GM04504 (cell line): ENCODE measurements around the gene CCDC12.

ENCODE experiments used
- DNase-seq: peaks from one replicate; pipeline ENCODE4 v3.0.0-alpha.2; 2012; ENCODE audit warnings: low read depth

CCDC12 gene

GRCh38 chr3:47007482-47008233, 31.1 kb upstream of the CCDC12 start:
- DNase-seq: no peak

- no peak for DNase-seq
Measured at GRCh38 chr3:47007001-47007400, 30.5 kb upstream of the CCDC12 start.

DNA sequence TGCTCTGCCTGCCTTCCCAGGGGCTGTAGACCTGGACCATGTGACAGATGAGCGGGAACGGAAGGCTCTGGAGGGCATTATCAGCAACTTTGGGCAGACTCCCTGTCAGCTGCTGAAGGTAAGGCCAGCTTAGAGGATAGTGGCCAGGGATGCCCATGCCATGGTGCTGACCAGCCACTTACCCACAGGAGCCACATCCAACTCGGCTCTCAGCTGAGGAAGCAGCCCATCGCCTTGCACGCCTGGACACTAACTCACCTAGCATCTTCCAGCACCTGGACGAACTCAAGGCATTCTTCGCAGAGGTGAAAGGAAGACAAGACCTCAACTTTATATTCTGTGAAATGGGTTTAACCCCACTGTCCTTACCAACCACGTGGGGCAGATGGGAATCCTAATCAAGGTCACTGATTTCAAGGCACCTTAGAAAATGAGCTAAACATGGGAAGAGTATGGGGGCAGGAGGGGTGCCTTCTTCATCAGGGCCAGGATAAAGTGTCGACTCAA, 29.7 kb upstream of the CCDC12 start:
- no peak for DNase-seq

GRCh38 chr3:47005212-47006144, 28.9 kb upstream of the CCDC12 start:
- no peak for DNase-seq

DNA sequence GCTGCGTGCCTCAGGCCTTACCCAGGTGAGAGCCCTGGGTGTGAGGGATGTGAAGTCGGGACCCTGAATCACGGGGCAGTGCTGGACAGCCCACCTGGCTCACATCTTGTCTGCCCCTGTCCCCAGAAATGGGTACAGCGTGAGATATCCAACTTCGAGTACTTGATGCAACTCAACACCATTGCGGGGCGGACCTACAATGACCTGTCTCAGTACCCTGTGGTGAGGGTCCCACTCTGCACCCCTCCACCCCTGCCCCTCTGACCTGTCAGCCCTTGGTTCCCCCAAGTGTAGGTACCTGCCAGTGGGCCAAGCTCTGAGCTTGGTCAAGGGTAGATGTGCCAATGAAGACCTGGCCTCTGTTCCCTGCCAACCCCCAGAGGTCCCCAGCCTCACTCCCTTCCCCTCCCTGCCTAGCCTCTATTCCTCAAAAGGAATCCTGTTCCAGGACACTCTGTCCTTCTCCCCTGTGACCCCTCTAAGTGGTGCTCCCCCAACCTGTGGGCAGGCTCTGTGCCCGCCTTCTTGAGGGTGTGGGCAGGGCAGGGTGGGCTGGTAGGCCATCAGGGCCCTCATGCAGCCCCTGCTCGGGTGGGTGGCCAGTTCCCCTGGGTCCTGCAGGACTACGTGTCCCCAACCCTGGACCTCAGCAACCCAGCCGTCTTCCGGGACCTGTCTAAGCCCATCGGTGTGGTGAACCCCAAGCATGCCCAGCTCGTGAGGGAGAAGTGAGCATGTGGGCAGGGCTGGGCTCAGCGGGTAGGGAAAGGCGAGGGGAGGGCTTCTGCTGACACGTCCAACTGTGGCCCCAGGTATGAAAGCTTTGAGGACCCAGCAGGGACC, 28.0 kb upstream of the CCDC12 start:
- DNase-seq: no peak

DNA sequence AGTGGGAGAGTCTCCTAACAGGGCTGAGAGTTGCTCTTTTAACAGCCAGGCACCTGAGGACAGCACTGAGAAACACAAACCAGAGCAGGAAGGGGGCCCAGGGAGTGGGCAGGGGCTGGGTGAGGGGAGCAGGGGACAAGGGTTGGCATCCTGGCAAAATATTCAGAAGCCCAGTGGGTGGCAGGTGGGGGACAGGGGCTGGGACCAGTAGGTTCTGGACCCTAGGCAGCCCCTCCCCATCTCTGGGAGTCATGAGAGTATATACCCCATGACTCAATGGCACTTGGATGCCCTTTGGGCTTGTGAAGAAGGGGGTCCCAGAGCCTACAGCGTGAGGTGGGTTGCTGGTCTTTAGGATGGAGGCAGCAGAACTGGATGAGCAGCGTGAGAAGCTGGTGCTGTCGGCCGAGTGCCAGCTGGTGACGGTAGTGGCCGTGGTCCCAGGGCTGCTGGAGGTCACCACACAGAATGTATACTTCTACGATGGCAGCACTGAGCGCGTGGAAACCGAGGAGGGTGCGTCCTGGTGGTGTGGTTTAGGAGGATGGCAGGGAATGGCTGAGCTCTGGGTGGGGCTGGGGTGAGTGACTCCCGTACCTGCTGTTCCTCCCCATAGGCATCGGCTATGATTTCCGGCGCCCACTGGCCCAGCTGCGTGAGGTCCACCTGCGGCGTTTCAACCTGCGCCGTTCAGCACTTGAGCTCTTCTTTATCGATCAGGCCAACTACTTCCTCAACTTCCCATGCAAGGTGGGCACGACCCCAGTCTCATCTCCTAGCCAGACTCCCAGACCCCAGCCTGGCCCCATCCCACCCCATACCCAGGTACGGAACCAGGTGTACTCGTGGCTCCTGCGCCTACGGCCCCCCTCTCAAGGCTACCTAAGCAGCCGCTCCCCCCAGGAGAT, 27.2 kb upstream of the CCDC12 start:
- DNase-seq: no peak

- no peak for DNase-seq
Measured at GRCh38 chr3:47003056-47003410, 26.5 kb upstream of the CCDC12 start.

DNA sequence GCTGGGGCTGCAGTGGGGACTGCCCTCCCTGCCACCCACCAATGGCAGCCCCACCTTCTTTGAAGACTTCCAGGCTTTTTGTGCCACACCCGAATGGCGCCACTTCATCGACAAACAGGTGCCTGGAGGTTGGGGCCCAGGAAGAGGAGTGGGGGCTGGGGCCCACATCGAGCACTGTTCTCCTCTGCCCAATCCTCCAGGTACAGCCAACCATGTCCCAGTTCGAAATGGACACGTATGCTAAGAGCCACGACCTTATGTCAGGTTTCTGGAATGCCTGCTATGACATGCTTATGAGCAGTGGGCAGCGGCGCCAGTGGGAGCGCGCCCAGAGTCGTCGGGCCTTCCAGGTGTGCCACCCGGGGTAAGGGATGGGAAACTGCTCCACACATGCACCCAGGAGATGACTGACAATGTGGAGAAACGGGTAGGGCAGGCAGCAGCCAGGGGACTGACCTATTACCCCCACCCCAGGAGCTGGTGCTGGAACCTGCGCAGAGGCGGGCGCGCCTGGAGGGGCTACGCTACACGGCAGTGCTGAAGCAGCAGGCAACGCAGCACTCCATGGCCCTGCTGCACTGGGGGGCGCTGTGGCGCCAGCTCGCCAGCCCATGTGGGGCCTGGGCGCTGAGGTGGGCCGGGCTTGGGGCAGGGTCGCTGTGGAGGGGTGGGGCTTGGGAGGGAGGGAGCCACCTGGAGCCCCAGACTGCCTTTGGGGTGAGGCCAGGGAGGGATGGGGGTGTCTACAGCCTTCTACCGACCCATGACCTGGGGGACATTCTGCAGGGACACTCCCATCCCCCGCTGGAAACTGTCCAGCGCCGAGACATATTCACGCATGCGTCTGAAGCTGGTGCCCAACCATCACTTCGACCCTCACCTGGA, 25.9 kb upstream of the CCDC12 start:
- no peak for DNase-seq

GRCh38 chr3:47001731-47002170, 25.2 kb upstream of the CCDC12 start:
- DNase-seq: no peak

DNA sequence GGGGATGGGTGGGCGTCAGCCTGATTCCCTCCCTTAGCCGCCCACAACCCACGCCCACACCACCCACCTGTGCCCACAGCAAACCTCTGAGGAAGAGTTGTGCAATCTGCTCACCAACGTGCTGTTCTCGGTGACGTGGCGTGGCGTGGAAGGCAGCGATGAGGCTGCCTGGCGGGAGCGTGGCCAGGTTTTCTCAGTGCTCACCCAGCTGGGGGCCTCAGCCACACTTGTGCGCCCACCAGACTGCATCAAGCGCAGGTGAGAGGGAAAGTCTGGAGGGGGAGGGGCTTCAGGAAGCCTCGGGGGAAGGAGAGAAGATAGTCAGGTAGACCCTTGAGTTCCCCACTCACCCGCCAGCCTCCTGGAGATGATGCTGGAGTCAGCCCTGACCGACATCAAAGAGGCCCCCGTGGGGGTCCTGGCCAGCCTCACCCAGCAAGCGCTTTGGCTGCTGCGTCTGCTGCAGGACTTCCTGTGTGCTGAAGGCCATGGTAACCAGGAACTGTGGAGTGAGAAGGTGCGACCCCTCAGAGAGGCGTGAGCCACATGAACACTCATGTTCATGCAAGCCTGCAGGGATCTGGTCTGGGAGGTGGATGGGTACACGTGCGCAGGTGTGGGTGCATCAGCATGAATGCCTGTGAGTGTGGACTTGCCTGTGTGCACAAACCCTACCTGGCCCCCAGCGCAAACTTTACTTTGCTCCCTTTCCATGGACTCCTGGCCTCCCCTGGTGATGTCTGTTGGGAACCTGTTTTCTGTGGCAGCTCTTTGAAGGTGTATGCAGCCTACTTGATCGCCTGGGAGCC, 24.6 kb upstream of the CCDC12 start:
- DNase-seq: no peak

- DNase-seq: no peak
Measured at GRCh38 chr3:47000198-47000815, 23.8 kb upstream of the CCDC12 start.

DNA sequence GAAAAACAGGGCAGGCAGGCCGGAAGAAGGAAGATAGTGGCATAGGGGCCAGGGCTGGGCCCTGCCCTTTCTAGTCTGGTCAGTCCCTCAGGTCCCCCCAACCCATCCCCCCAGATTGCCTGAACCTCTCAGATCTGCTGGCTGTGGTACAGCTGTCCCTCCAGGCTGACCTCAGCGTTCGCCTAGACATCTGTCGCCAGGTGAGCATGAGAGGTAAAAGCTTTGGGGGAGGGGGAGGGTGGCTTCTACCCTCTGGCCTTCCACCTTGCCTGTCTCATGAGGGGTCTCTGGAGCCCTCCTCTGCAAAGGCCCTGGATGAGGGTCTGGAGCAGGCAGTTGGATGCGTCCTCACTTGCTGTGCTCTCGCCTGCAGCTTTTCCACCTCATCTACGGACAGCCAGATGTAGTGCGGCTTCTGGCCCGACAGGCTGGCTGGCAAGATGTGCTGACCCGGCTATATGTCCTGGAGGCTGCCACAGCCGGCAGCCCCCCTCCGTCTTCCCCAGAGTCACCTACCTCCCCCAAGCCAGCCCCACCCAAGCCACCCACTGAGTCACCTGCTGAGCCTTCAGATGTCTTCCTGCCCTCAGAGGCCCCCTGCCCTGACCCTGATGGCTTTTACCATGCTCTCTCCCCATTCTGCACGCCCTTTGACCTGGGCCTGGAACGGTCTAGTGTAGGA, 23.1 kb upstream of the CCDC12 start:
- DNase-seq: no peak

DNA sequence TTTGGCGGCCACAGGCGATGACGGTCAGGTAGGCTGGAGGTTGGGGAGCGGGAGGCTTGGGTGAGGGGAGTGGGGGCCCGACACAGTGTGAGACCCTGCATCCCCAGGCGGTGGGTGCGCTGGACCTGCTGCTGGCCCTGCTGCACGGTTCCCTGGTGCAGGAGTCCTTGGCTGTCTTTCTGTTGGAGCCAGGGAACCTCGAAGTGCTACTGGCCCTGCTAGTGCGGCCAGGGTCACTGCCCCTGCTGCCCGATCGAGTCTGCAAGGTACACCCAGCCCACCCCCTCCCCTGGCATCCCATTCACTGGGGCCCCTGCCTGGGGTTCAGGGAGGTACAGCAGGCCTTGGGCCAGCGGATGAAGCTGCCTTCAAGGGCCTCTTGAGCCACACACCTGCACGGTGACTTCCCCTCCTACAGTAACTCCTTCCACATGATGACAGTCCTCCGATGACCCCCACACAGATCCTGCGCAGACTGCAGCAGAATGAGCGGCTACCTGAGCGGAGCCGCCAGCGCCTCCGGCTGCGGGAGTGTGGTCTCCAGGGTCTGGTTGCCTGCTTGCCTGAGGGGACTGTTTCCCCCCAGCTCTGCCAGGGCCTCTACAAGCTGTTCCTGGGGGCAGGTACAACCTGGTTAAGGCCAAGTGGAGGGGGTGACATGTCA, 22.4 kb upstream of the CCDC12 start:
- no peak for DNase-seq

DNA sequence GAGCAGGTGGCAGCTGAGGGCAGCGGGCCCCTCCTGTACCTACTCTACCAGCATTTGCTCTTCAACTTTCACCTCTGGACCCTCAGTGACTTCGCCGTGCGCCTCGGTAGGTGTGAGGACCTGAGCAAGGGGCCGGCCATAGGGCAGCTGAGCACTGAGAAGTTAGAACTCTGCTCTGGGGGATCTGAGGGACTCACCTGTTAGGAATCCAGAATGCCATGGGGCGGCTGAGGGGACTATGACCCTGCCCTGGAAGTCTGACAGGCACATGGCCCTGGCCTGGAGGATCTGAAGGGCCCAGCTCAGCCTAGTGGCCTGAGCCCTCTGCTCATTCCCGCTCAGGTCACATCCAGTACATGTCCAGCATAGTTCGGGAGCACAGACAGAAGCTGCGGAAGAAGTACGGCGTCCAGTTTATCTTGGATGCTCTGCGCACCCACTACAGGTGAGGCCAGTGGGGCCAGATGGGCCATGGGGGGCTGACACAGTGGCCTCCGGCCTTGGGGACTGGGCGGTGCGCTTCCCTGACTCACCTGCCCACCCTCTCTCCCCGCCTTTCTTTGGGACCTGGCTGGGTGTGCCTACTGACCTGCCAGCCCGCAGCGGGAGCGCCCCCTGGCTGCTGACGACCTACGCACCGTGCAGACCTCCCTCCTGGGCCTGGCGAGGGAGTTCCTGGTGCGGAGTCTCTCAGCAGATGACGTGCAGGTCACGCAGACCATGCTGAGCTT, 21.7 kb upstream of the CCDC12 start:
- DNase-seq: no peak

GRCh38 chr3:46997453-46998091, 21.0 kb upstream of the CCDC12 start:
- no peak for DNase-seq

- no peak for DNase-seq
Measured at GRCh38 chr3:46996689-46997452, 20.3 kb upstream of the CCDC12 start.
